Measurements from ENCODE around the gene MR1.
"Not testable (repeated sequence)": the region's sequence is repeated elsewhere in the genome, so short reads cannot be mapped to it uniquely, and the experiment has no call there.

DNA sequence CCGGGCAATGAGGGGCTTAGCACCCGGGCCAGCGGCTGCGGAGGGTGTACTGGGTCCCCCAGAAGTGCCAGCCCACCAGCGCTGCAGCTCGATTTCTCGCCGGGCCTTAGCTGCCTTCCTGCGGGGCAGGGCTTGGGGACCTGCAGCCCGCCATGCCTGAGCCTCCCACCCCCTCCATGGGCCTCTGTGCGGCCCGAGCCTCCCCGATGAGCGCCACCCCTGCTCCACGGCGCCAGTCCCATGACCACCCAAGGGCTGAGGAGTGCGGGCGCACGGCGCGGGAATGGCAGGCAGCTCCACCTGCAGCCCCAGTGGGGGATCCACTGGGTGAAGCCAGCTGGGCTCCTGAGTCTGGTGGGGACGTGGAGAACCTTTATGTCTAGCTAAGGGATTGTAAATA lies 12.2 kb downstream of the MR1 start:
- TF ChIP-seq, protein P1, sequence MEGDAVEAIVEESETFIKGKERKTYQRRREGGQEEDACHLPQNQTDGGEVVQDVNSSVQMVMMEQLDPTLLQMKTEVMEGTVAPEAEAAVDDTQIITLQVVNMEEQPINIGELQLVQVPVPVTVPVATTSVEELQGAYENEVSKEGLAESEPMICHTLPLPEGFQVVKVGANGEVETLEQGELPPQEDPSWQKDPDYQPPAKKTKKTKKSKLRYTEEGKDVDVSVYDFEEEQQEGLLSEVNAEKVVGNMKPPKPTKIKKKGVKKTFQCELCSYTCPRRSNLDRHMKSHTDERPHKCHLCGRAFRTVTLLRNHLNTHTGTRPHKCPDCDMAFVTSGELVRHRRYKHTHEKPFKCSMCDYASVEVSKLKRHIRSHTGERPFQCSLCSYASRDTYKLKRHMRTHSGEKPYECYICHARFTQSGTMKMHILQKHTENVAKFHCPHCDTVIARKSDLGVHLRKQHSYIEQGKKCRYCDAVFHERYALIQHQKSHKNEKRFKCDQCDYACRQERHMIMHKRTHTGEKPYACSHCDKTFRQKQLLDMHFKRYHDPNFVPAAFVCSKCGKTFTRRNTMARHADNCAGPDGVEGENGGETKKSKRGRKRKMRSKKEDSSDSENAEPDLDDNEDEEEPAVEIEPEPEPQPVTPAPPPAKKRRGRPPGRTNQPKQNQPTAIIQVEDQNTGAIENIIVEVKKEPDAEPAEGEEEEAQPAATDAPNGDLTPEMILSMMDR (IDR thresholded peaks at IDR 0.05; ENCODE audit: low read depth, low read length), result not testable (repeated sequence)
- TF ChIP-seq, protein P2, sequence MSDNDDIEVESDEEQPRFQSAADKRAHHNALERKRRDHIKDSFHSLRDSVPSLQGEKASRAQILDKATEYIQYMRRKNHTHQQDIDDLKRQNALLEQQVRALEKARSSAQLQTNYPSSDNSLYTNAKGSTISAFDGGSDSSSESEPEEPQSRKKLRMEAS (IDR thresholded peaks at IDR 0.05; ENCODE audit: low read depth, low read length), result not testable (repeated sequence)
- not testable (repeated sequence) for TF ChIP-seq POLR2A (IDR thresholded peaks at IDR 0.05; ENCODE audit: extremely low read depth, insufficient read length); MYC (IDR thresholded peaks at IDR 0.05; ENCODE audit: low read depth, low read length)
